HCT116 (cell line): Measurements from ENCODE around the gene HOXB9. TPM values are rescaled to one million over a fixed set of nuclear protein-coding genes. Genes with fewer than 3 reads are reported as not detected.

Experiments
- ATAC-seq: fragments of 200-7000 bp; cut with Tn5 transposase; 2 replicates; pipeline ENCODE4 v1.9.1; 2020; ENCODE audit warnings: mild to moderate bottlenecking, moderate library complexity
- BruUV-seq: library from RNA; stranded (reverse); fragments of 400-500 nt; replicated peaks from 2 replicates; lab custom pipeline; 2021; lab: Mats Ljungman, UMichigan
- CTCF ChIA-PET: fragments of 300-600 bp; sonication (Branson Sonifier 250); formaldehyde crosslinking; loops from one replicate; lab custom pipeline; 2021; ENCODE audit warnings: antibody characterized with exemption; lab: Charles Lee
- POLR2A ChIA-PET: fragments of 300-600, 350-600 bp; sonication (Branson Sonifier 250); formaldehyde crosslinking; loops from one replicate; lab custom pipeline; 2021; ENCODE audit warnings: antibody characterized with exemption; lab: Charles Lee
- RAD21 ChIA-PET, 2 experiments: fragments of 300-600 bp; sonication (Branson Sonifier 250); formaldehyde crosslinking; loops; one replicate each; lab custom pipeline; 2023; ENCODE audit warnings: low total read pairs in 2 of 2; ENCODE audit not compliant: uncharacterized antibody in 2 of 2, unreplicated experiment in 2 of 2, low non-redundant PET in 1 of 2; lab: Charles Lee
- DNase-seq: peaks from one replicate; pipeline ENCODE4 v3.0.0-alpha.2; 2010; ENCODE audit warnings: low read depth, low spot score
- H2AFZ ChIP-seq: fragments of 200-600 bp; shearing (Covaris generic), sonication (generic); 2 replicates; pipeline ENCODE4 v1.6.1; 2017; ENCODE audit warnings: low read depth, mixed run types, mixed read lengths, antibody characterized with exemption, low read length; ENCODE audit not compliant: poor library complexity, severe bottlenecking
- H3K27ac ChIP-seq: 2 replicates; pipeline ENCODE4 v1.5.1; 2012; ENCODE audit warnings: low read depth, low read length
- H3K27me3 ChIP-seq: fragments of 200-600 bp; sonication (generic); 2 replicates; pipeline ENCODE4 v1.6.1; 2016; ENCODE audit warnings: mixed run types, low read length, mixed read lengths; ENCODE audit not compliant: insufficient read depth
- H3K36me3 ChIP-seq, 2 experiments: fragments of 200-500 bp in 1 of 2; fragments of 200-600 bp in 1 of 2; sonication (Bioruptor generic) in 1 of 2; sonication (generic) in 1 of 2; 2 replicates each; pipeline versions ENCODE4 v1.5.1 to v1.6.1; 2014 to 2016; ENCODE audit warnings: low read length in 2 of 2, inconsistent platforms in 1 of 2, mixed read lengths in 1 of 2, mixed run types in 1 of 2; ENCODE audit not compliant: insufficient read depth in 2 of 2, control insufficient read depth in 1 of 2
- H3K4me1 ChIP-seq, 2 experiments: fragments of 200-600 bp in 1 of 2; sonication (generic) in 1 of 2; 2 replicates each; pipeline versions ENCODE4 v1.5.1 to v1.6.1; 2012 to 2017; ENCODE audit warnings: low read length in 2 of 2, inconsistent platforms in 1 of 2, mild to moderate bottlenecking in 1 of 2, mixed read lengths in 1 of 2, mixed run types in 1 of 2, moderate library complexity in 1 of 2; ENCODE audit not compliant: insufficient read depth in 2 of 2, control insufficient read depth in 1 of 2
- H3K4me2 ChIP-seq: fragments of 200-600 bp; sonication (generic); 2 replicates; pipeline ENCODE4 v1.6.1; 2017; ENCODE audit warnings: mixed run types, low read length, mixed read lengths
- H3K4me3 ChIP-seq, 2 experiments: fragments of 200-600 bp in 1 of 2; sonication (generic) in 1 of 2; replicated peaks in 1 of 2; 2 replicates each; pipeline ENCODE4 v1.5.1; 2011 to 2016; ENCODE audit warnings: low read length in 2 of 2, control low read depth in 1 of 2, low read depth in 1 of 2, mild to moderate bottlenecking in 1 of 2, mixed read lengths in 1 of 2, mixed run types in 1 of 2
- H3K79me2 ChIP-seq: fragments of 200-600 bp; sonication (generic); 2 replicates; pipeline ENCODE4 v1.6.1; 2017; ENCODE audit warnings: mild to moderate bottlenecking, mixed run types, low read length, moderate library complexity, mixed read lengths; ENCODE audit not compliant: insufficient read depth
- H3K9ac ChIP-seq: fragments of 200-600 bp; sonication (generic); 2 replicates; pipeline ENCODE4 v1.6.1; 2016; ENCODE audit warnings: low read length, mixed read lengths
- H3K9me2 ChIP-seq: fragments of 200-600 bp; sonication (generic), shearing (Covaris generic); 2 replicates; pipeline ENCODE4 v1.6.1; 2017; ENCODE audit warnings: mixed run types, mild to moderate bottlenecking, moderate library complexity; ENCODE audit not compliant: insufficient read depth
- H3K9me3 ChIP-seq, 2 experiments: fragments of 200-500 bp in 1 of 2; fragments of 200-600 bp in 1 of 2; sonication (Bioruptor generic) in 1 of 2; sonication (generic) in 1 of 2; 2 replicates each; pipeline ENCODE4 v1.6.1; 2014 to 2017; ENCODE audit warnings: low read length in 2 of 2, mixed read lengths in 2 of 2, inconsistent platforms in 1 of 2, low read depth in 1 of 2, mild to moderate bottlenecking in 1 of 2, mixed run types in 1 of 2, moderate library complexity in 1 of 2; ENCODE audit not compliant: control insufficient read depth in 1 of 2, insufficient read depth in 1 of 2
- H4K20me1 ChIP-seq: fragments of 200-600 bp; sonication (generic), shearing (Covaris generic); 2 replicates; pipeline ENCODE4 v1.6.1; 2017; ENCODE audit warnings: mixed run types, mild to moderate bottlenecking, moderate library complexity; ENCODE audit not compliant: insufficient read depth
- EZH2phosphoT487 ChIP-seq: fragments of 200-600 bp; IDR thresholded peaks from 2 replicates; pipeline ENCODE4 v1.6.1; 2018; ENCODE audit warnings: antibody characterized with exemption, borderline replicate concordance
- JUND ChIP-seq: IDR thresholded peaks from 2 replicates; pipeline ENCODE4 v1.6.1; 2012
- POLR2A ChIP-seq: IDR thresholded peaks from 2 replicates; pipeline ENCODE4 v1.7.0; 2011; ENCODE audit warnings: borderline replicate concordance; ENCODE audit not compliant: insufficient read depth, insufficient read length; ENCODE audit errors: extremely low read depth
- POLR2AphosphoS5 ChIP-seq: IDR thresholded peaks from 2 replicates; pipeline ENCODE4 v1.6.1; 2011; ENCODE audit warnings: mild to moderate bottlenecking, low read depth, low read length, moderate library complexity
- REST ChIP-seq: IDR thresholded peaks from 2 replicates; pipeline ENCODE4 v1.6.1; 2012; ENCODE audit warnings: low read depth
- TCF7L2 ChIP-seq: IDR thresholded peaks from 2 replicates; pipeline ENCODE4 v1.7.0; 2011; ENCODE audit warnings: borderline replicate concordance, inconsistent platforms; ENCODE audit not compliant: insufficient read depth, insufficient read length; ENCODE audit errors: extremely low read depth
- YY1 ChIP-seq: IDR thresholded peaks from 2 replicates; pipeline ENCODE4 v1.6.1; 2011; ENCODE audit warnings: low read length, low read depth, moderate library complexity, mild to moderate bottlenecking; ENCODE audit not compliant: insufficient replicate concordance; ENCODE audit errors: extremely low read depth
- intact Hi-C: fragments of 100-400 bp; cut with micrococcal nuclease; formaldehyde crosslinking; loops from 2 replicates; pipeline ENCODE4 v1.10.0; 2022
- total RNA-seq: library from RNA; stranded (reverse); gene quantifications from one replicate; pipeline ENCODE4 v1.2.1, GENCODE V29; 2021; ENCODE audit not compliant: unreplicated experiment
- TF ChIP-seq, protein P1 (sequence below): IDR thresholded peaks from 2 replicates; pipeline ENCODE4 v1.6.1; 2012
- TF ChIP-seq, protein P2 (sequence below), 3 experiments: fragments of 200-600 bp in 1 of 3; sonication (generic) in 1 of 3; IDR thresholded peaks in 2 of 3; conservative IDR thresholded peaks in 1 of 3; 2 replicates each; pipeline ENCODE4 v1.5.1; 2012 to 2017; ENCODE audit warnings: low read depth in 2 of 3, low read length in 2 of 3, antibody characterized with exemption in 1 of 3, borderline replicate concordance in 1 of 3, control low read depth in 1 of 3, mild to moderate bottlenecking in 1 of 3, mixed read lengths in 1 of 3, mixed run types in 1 of 3, moderate library complexity in 1 of 3; ENCODE audit not compliant: insufficient read depth in 1 of 3
- TF ChIP-seq, protein P3 (sequence below): IDR thresholded peaks from 2 replicates; pipeline ENCODE4 v1.6.1; 2012

The HOXB9 gene
- total RNA-seq, 1 experiment from 2014 or later, result 40.1 TPM

- POLR2A ChIA-PET, result interaction anchor here (1.1 kb wide), 1 partner anchor 107 kb away, joined by 3 read pairs; no protein-coding TSS in a partner anchor
- peak; percentile 30 for ATAC-seq
- Histone ChIP-seq H2AFZ (no peak overlapping the region), H3K4me3 (peak overlapping the region; percentile 57 to 58), H3K9ac (peak overlapping the region; percentile 63), H3K9me2 (no peaks in the 10 kb centered on the region), H3K9me3 (no peaks in the 10 kb centered on the region), H3K27ac (peak overlapping the region; percentile 91), H3K27me3 (no peaks in the 10 kb centered on the region), H3K36me3 (no peaks in the 10 kb centered on the region), H3K4me1 (peaks cover 11 to 36% of the 10 kb centered on the region in 2 experiments), H3K79me2 (peaks cover 92% of the 10 kb centered on the region), H4K20me1 (no peaks in the 10 kb centered on the region), H3K4me2 (peak overlapping the region; percentile 98)
- no peak for DNase-seq
- TSS peak; percentile 61 for BruUV-seq
- CTCF ChIA-PET, result interaction anchor here (2.0 kb wide), 1 partner anchor 313 kb away, joined by 5 read pairs; no protein-coding TSS in a partner anchor
- RAD21 ChIA-PET, result no interaction called here
- intact Hi-C loops, result no loop called here
- TF ChIP-seq POLR2AphosphoS5 (peak; percentile 36; the same call in 1 of the 2 replicates), YY1 (no peak)
- TF ChIP-seq, protein P1, sequence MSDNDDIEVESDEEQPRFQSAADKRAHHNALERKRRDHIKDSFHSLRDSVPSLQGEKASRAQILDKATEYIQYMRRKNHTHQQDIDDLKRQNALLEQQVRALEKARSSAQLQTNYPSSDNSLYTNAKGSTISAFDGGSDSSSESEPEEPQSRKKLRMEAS, result no peak
- TF ChIP-seq, all 23 proteins: peak for 1
These were observed 47.3 kb downstream of the HOXB9 start for GRCh38 chr17:48578616-48579470.

- intact Hi-C loops, result no loop called here
- CTCF ChIA-PET, result no interaction called here
- peak within 1 kb of the TSS; percentile 98 for H3K4me2 ChIP-seq
- TF ChIP-seq TCF7L2 (no peak), REST (no peak), POLR2A (no peak), EZH2phosphoT487 (no peak), JUND (no peak)
- TF ChIP-seq, protein P2, sequence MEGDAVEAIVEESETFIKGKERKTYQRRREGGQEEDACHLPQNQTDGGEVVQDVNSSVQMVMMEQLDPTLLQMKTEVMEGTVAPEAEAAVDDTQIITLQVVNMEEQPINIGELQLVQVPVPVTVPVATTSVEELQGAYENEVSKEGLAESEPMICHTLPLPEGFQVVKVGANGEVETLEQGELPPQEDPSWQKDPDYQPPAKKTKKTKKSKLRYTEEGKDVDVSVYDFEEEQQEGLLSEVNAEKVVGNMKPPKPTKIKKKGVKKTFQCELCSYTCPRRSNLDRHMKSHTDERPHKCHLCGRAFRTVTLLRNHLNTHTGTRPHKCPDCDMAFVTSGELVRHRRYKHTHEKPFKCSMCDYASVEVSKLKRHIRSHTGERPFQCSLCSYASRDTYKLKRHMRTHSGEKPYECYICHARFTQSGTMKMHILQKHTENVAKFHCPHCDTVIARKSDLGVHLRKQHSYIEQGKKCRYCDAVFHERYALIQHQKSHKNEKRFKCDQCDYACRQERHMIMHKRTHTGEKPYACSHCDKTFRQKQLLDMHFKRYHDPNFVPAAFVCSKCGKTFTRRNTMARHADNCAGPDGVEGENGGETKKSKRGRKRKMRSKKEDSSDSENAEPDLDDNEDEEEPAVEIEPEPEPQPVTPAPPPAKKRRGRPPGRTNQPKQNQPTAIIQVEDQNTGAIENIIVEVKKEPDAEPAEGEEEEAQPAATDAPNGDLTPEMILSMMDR (IDR thresholded peaks at IDR 0.05 in 2 of 3, conservative IDR thresholded peaks at IDR 0.05 in 1 of 3; ENCODE audit: borderline replicate concordance in 1 of 3, insufficient read depth in 1 of 3, low read depth in 2 of 3, low read length in 2 of 3), result no peak
- TF ChIP-seq, protein P3, sequence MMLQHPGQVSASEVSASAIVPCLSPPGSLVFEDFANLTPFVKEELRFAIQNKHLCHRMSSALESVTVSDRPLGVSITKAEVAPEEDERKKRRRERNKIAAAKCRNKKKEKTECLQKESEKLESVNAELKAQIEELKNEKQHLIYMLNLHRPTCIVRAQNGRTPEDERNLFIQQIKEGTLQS, result no peak
These were observed 48.1 kb downstream of the HOXB9 start, which contains the start of gene HOXB4 for GRCh38 chr17:48577946-48578615. Gene HOXB4 (minus strand): TSS chr17:48578350. CDS start chr17:48578319, 31 bp downstream.

More at GRCh38 chr17:48577946-48578615, 48.1 kb downstream of the HOXB9 start, which contains the start of gene HOXB4:
- H2AFZ ChIP-seq, result no peak within 1 kb of the TSS
- no TSS peak for BruUV-seq
- H3K4me3 ChIP-seq, result peak within 1 kb of the TSS; percentile 57 to 58
- H3K27ac ChIP-seq, result peak within 1 kb of the TSS; percentile 91
- H3K9me3 ChIP-seq, result no peaks in the 10 kb centered on the region
- H4K20me1 ChIP-seq, result no peaks in the 10 kb centered on the region
- ChIA-PET RAD21 (no interaction called here), POLR2A (interaction anchor here (1.1 kb wide), 1 partner anchor 106 kb away, joined by 3 read pairs; no protein-coding TSS in a partner anchor)
- no peak for DNase-seq
- no peaks in the 10 kb centered on the region for H3K9me2 ChIP-seq
- ATAC-seq, result peak; percentile 60
- peaks cover 92% of the 10 kb centered on the region for H3K79me2 ChIP-seq
- H3K36me3 ChIP-seq, result no peaks in the 10 kb centered on the region
- no peaks in the 10 kb centered on the region for H3K27me3 ChIP-seq
- H3K4me1 ChIP-seq, result peaks cover 9 to 28% of the 10 kb centered on the region in 2 experiments
- H3K9ac ChIP-seq, result peak within 1 kb of the TSS; percentile 70
